GM21423 (cell line): ENCODE measurements around the gene ASAP3.

Source experiments
- ATAC-seq: cut with Tn5 transposase; IDR thresholded peaks from one replicate; pipeline ENCODE4 v1.9.1; 2021; ENCODE audit warnings: mild to moderate bottlenecking, moderate library complexity; ENCODE audit not compliant: unreplicated experiment

Gene ASAP3

GRCh38 chr1:23478896-23479665 lies 4.9 kb downstream of the ASAP3 start:
- no peak for ATAC-seq

- no peak for ATAC-seq
Measured at GRCh38 chr1:23477359-23478144, 6.4 kb downstream of the ASAP3 start.

- no peak for ATAC-seq
Measured at GRCh38 chr1:23475641-23476040, 8.3 kb downstream of the ASAP3 start.

GRCh38 chr1:23475134-23475628 lies 8.8 kb downstream of the ASAP3 start:
- no peak for ATAC-seq

- no peak for ATAC-seq
Measured at GRCh38 chr1:23473037-23473800, 10.8 kb downstream of the ASAP3 start.

GRCh38 chr1:23472351-23473036 lies 11.5 kb downstream of the ASAP3 start:
- ATAC-seq, result no peak

- no peak for ATAC-seq
Measured at GRCh38 chr1:23471473-23472075, 12.4 kb downstream of the ASAP3 start.

- ATAC-seq, result no peak
Measured at GRCh38 chr1:23470282-23471070, 13.5 kb downstream of the ASAP3 start.

- no peak for ATAC-seq
Measured at GRCh38 chr1:23469372-23469982, 14.5 kb downstream of the ASAP3 start.

- no peak for ATAC-seq
Measured at GRCh38 chr1:23466423-23466989, 17.5 kb downstream of the ASAP3 start.

GRCh38 chr1:23463286-23463685 lies 20.7 kb downstream of the ASAP3 start:
- no peak for ATAC-seq

GRCh38 chr1:23462766-23463165 lies 21.2 kb downstream of the ASAP3 start:
- no peak for ATAC-seq

- no peak for ATAC-seq
Measured at GRCh38 chr1:23461050-23461449, 22.9 kb downstream of the ASAP3 start.

- no peak for ATAC-seq
Measured at GRCh38 chr1:23460519-23460918, 23.5 kb downstream of the ASAP3 start.

- no peak for ATAC-seq
Measured at GRCh38 chr1:23459338-23459757, 24.6 kb downstream of the ASAP3 start.

GRCh38 chr1:23456226-23456625 lies 27.8 kb downstream of the ASAP3 start:
- no peak for ATAC-seq

GRCh38 chr1:23453455-23454000 lies 30.5 kb downstream of the ASAP3 start:
- ATAC-seq, result no peak

- ATAC-seq, result no peak
Measured at GRCh38 chr1:23452011-23452411, 32.0 kb downstream of the ASAP3 start.
